Measurements from ENCODE around the gene IRF6. TPM values are rescaled to one million over a fixed set of nuclear protein-coding genes. Genes with fewer than 3 reads are reported as not detected.

Gene IRF6
- total RNA-seq, 4 donors from 2014 or later, result 9.9 to 66.4 (median 52.2) TPM

DNA sequence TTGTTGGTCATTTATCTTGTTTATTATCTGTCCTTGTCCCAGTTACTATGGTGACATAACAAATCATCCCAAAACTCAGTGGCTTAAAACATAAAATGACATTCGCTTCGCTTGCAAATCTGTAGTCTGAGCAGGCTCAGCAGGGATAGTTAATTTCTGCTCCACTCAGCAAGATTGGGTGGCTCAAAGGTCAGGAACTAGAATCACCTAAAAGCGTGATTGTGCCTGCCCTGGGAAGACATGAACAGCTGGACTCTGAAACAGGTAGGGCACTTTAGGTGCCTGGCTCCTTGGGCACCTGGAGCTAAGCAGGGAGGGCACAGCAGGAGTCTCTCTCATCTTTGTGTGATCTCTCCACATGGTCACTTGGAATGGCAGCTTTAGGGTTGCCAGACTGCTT lies 64.7 kb downstream of the IRF6 start:
- no peak for DNase-seq
- Histone ChIP-seq H3K9me3 (no peaks in the 10 kb centered on the region), H3K36me3 (no peaks in the 10 kb centered on the region), H3K27ac (no peak overlapping the region), H3K4me3 (no peak overlapping the region), H3K27me3 (no peaks in the 10 kb centered on the region), H3K4me1 (peaks cover 0 to 5% (median 0%) of the 10 kb centered on the region in 4 donors)
- TF ChIP-seq POLR2A (IDR thresholded peaks at IDR 0.05), result no peak
- TF ChIP-seq, protein P1, sequence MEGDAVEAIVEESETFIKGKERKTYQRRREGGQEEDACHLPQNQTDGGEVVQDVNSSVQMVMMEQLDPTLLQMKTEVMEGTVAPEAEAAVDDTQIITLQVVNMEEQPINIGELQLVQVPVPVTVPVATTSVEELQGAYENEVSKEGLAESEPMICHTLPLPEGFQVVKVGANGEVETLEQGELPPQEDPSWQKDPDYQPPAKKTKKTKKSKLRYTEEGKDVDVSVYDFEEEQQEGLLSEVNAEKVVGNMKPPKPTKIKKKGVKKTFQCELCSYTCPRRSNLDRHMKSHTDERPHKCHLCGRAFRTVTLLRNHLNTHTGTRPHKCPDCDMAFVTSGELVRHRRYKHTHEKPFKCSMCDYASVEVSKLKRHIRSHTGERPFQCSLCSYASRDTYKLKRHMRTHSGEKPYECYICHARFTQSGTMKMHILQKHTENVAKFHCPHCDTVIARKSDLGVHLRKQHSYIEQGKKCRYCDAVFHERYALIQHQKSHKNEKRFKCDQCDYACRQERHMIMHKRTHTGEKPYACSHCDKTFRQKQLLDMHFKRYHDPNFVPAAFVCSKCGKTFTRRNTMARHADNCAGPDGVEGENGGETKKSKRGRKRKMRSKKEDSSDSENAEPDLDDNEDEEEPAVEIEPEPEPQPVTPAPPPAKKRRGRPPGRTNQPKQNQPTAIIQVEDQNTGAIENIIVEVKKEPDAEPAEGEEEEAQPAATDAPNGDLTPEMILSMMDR (IDR thresholded peaks at IDR 0.05), result no peak

DNA sequence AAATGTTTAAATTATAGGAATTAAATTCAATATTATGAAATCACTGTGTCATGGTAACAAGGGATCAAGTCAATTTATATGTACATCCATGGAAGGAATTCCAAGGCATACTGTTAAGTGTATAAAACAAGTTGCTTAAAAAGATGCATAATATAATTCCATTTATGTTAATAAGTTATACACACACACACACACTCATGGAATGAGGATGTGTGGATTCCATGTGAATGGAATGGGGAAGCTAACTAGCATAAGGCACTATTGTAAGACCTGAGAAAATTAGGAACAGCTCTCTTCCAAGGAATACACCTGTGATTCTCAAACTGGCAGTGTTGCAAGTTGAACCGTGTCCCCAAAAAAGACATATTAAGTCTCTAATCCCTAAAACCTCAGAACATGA lies 67.7 kb downstream of the IRF6 start:
- no peak for DNase-seq
- H3K4me3 ChIP-seq, result no peak overlapping the region
- no peak for TF ChIP-seq POLR2A (IDR thresholded peaks at IDR 0.05)
- TF ChIP-seq, protein P1 (IDR thresholded peaks at IDR 0.05), result no peak
- H3K36me3 ChIP-seq, result no peaks in the 10 kb centered on the region
- H3K9me3 ChIP-seq, result no peaks in the 10 kb centered on the region
- H3K4me1 ChIP-seq, result peaks cover 0 to 5% (median 0%) of the 10 kb centered on the region in 4 donors
- H3K27me3 ChIP-seq, result no peaks in the 10 kb centered on the region
- no peak overlapping the region for H3K27ac ChIP-seq

DNA sequence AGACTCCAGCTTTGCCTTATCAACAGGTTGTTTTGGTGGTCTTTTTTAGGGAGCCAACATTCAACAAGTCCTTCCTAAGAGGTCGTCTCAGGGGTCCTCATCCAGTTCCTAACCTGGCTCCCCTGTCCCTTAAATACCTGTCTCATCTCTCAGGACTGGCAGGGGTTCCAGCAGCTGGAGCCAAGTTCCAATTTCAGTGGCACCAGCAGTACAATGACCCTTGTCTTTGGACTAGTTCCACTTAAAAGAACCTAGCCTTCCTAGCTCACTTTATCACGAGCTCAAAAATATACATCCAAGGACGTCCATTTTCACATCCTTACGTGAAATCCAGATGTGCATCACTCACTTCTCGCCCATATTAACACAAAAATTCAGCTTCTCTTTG lies 68.8 kb downstream of the IRF6 start:
- Histone ChIP-seq H3K36me3 (no peaks in the 10 kb centered on the region), H3K4me3 (no peak overlapping the region), H3K27ac (no peak overlapping the region), H3K4me1 (no peaks in the 10 kb centered on the region), H3K9me3 (no peaks in the 10 kb centered on the region), H3K27me3 (no peaks in the 10 kb centered on the region)
- DNase-seq, result no peak
- no peak for TF ChIP-seq POLR2A (IDR thresholded peaks at IDR 0.05)
- TF ChIP-seq, protein P1 (IDR thresholded peaks at IDR 0.05), result no peak

DNA sequence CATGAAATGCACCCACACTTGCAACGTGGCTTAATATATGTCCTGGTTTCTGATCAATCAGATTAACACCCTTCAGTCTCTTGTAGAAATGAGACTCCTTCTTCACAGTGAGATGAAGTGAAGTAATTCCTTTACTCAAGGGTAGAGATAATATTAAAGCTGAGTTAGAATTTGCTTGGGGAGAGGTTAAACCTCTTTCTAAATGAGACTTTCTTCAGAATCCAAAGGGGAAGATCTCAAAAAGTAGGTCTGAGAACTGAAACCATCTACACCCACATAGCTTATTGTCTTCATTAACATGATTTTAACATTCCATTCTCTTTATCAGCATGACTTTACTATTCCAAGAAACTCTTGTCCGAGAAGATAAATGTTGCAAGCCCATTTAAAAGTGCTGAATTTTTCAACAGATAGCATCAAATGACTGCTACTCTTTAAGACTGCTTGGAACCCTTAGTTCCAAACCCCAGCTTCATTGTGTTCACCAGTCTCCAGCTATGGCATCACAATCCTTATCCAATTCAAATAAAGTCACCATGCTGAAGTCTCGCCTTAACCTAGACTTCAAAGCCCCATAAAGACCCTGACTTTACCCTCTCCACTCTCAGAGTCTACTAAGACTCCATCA lies 69.3 kb downstream of the IRF6 start:
- TF ChIP-seq, protein P1 (IDR thresholded peaks at IDR 0.05), result no peak
- no peak for TF ChIP-seq POLR2A (IDR thresholded peaks at IDR 0.05)
- Histone ChIP-seq H3K27ac (no peak overlapping the region), H3K4me3 (no peak overlapping the region), H3K27me3 (no peaks in the 10 kb centered on the region), H3K36me3 (no peaks in the 10 kb centered on the region), H3K9me3 (no peaks in the 10 kb centered on the region), H3K4me1 (no peaks in the 10 kb centered on the region)
- DNase-seq, result no peak

Other genes starting within 250 kb of the IRF6 start
- gene CAMK1G, start 222.4 kb downstream of the IRF6 start, total RNA-seq, result not detected
- gene LAMB3, start 153.7 kb downstream of the IRF6 start, total RNA-seq, result 100 to 1,000 TPM in 3 of 4 donors, 1 to 10 TPM in 1; 9.1 to 109 (median 104) TPM
- gene G0S2, start 130.7 kb downstream of the IRF6 start, total RNA-seq, result 10 to 100 TPM in 3 of 4 donors, 1 to 10 TPM in 1; 2.3 to 70.4 (median 14.1) TPM
- 1 to 10 TPM in 3 of 4 donors, not detected in 1; 4.2 to 8.6 (median 5.8) TPM for gene HSD11B1, start 101.3 kb downstream of the IRF6 start, total RNA-seq
- gene TRAF3IP3, start 50.1 kb downstream of the IRF6 start, total RNA-seq, result 100 to 1,000 TPM in 1 of 4 donors, 10 to 100 TPM in 1, 1 to 10 TPM in 2; 7.4 to 102 (median 10.8) TPM
- gene C1orf74, start 21.6 kb downstream of the IRF6 start, total RNA-seq, result 1 to 10 TPM in 3 of 4 donors, under 1 TPM in 1; 0.83 to 1.9 (median 1.8) TPM
- gene UTP25, start 21.8 kb upstream of the IRF6 start, total RNA-seq, result 10 to 100 TPM in 1 of 4 donors, 1 to 10 TPM in 3; 3.5 to 14.9 (median 6.3) TPM
- under 1 TPM in 2 of 4 donors, not detected in 2; 0.27 to 0.83 TPM for gene SYT14, start 132.1 kb upstream of the IRF6 start, total RNA-seq